Testis (tissue), 3 donors: ENCODE results near the gene NLRC4. TPM values are rescaled to one million over a fixed set of nuclear protein-coding genes. Genes with fewer than 3 reads are reported as not detected.

Source experiments
- DNase-seq: peaks from one replicate; pipeline ENCODE4 v3.0.0-alpha.2; 2019
- H3K27ac ChIP-seq, 2 donors: fragments of 200-600 bp; sonication (generic); one replicate each; pipeline ENCODE4 v1.5.1; 2019
- H3K27me3 ChIP-seq: fragments of 200-600 bp; sonication (generic); one replicate; pipeline ENCODE4 v1.5.1; 2019
- H3K36me3 ChIP-seq: fragments of 200-600 bp; sonication (generic); one replicate; pipeline ENCODE4 v1.5.1; 2017; ENCODE audit warnings: low read depth; ENCODE audit errors: missing control alignments
- H3K4me1 ChIP-seq: fragments of 200-600 bp; sonication (generic); one replicate; pipeline ENCODE4 v1.5.1; 2019
- H3K4me3 ChIP-seq, 2 donors: fragments of 200-600 bp; sonication (generic); one replicate each; pipeline ENCODE4 v1.5.1; 2017 to 2019
- H3K9me3 ChIP-seq: fragments of 200-600 bp; sonication (generic); one replicate; pipeline ENCODE4 v1.5.1; 2017
- POLR2A ChIP-seq: fragments of 450-650 bp; IDR thresholded peaks from one replicate; pipeline ENCODE4 v1.6.1; 2017; ENCODE audit warnings: antibody characterized with exemption, mild to moderate bottlenecking, moderate library complexity
- WGBS, 2 donors: methylation state at CpG; one replicate each; pipeline ENCODE4 v1.1.5; 2018; 5-methylcytosine and 5-hydroxymethylcytosine counted together
- intact Hi-C: fragments of 100-400 bp; cut with DNase I; formaldehyde crosslinking; loops from one replicate; pipeline ENCODE4 v1.15.1; 2023; ENCODE audit warnings: low total_unique reads
- polyA plus RNA-seq: library from polyadenylated mRNA; stranded (reverse); fragments of 350-450 nt; fragmentation: Illumina TruSeq; extraction: RNeasy Lipid Tissue Mini Kit (QIAGEN cat#74804); gene quantifications from one replicate; pipeline ENCODE4 v1.2.3, GENCODE V29; 2014; ENCODE audit warnings: low read depth, low replicate concordance; ENCODE audit not compliant: insufficient read depth
- small RNA-seq, 2 donors: library from RNA; depleted of rRNA; stranded (forward); fragments of <200 nt; gene quantifications; one replicate each; pipeline ENCODE3, GENCODE V24; 2016
- total RNA-seq, 2 donors: library from RNA; depleted of rRNA; stranded (reverse); fragments of >200 nt; gene quantifications; one replicate each; pipeline ENCODE4 v1.2.3, GENCODE V29; 2016
- TF ChIP-seq, protein P1 (sequence below), 3 experiments: fragments of 450-650 bp in 2 of 3; fragments of 200-600 bp in 1 of 3; sonication (generic) in 1 of 3; IDR thresholded peaks; one replicate each; pipeline ENCODE4 v1.5.1; 2016 to 2019; ENCODE audit warnings: antibody characterized with exemption in 3 of 3, mild to moderate bottlenecking in 2 of 3, moderate library complexity in 1 of 3

Gene NLRC4
- total and polyA plus RNA-seq, 3 donors from 2014 or later: 0.43 to 0.70 (median 0.63) TPM

GRCh38 chr2:32200814-32201213 lies 63.9 kb downstream of the NLRC4 start:
- intact Hi-C loops: no loop called here

GRCh38 chr2:32192418-32192817 lies 72.3 kb downstream of the NLRC4 start:
- H3K9me3 ChIP-seq: no peaks in the 10 kb centered on the region
- TF ChIP-seq, protein P1, sequence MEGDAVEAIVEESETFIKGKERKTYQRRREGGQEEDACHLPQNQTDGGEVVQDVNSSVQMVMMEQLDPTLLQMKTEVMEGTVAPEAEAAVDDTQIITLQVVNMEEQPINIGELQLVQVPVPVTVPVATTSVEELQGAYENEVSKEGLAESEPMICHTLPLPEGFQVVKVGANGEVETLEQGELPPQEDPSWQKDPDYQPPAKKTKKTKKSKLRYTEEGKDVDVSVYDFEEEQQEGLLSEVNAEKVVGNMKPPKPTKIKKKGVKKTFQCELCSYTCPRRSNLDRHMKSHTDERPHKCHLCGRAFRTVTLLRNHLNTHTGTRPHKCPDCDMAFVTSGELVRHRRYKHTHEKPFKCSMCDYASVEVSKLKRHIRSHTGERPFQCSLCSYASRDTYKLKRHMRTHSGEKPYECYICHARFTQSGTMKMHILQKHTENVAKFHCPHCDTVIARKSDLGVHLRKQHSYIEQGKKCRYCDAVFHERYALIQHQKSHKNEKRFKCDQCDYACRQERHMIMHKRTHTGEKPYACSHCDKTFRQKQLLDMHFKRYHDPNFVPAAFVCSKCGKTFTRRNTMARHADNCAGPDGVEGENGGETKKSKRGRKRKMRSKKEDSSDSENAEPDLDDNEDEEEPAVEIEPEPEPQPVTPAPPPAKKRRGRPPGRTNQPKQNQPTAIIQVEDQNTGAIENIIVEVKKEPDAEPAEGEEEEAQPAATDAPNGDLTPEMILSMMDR (IDR thresholded peaks at IDR 0.05): no peak
- TF ChIP-seq POLR2A: no peak
- DNase-seq: no peak
- H3K27me3 ChIP-seq: no peaks in the 10 kb centered on the region
- no peaks in the 10 kb centered on the region for H3K4me1 ChIP-seq
- intact Hi-C loops: no loop called here
- H3K36me3 ChIP-seq: no peaks in the 10 kb centered on the region
- no peak overlapping the region for H3K4me3 ChIP-seq
- H3K27ac ChIP-seq: no peak overlapping the region
- 86 to 100% methylated on average over 1 of the region's 1 CpG for WGBS, 2 donors

More at GRCh38 chr2:32200814-32201213, 63.9 kb downstream of the NLRC4 start:
- Histone ChIP-seq H3K27me3 (no peaks in the 10 kb centered on the region), H3K27ac (no peak overlapping the region), H3K36me3 (no peaks in the 10 kb centered on the region), H3K4me1 (no peaks in the 10 kb centered on the region), H3K4me3 (no peak overlapping the region), H3K9me3 (no peaks in the 10 kb centered on the region)
- 100% methylated on average over 1 of the region's 1 CpG for WGBS, 2 donors
- DNase-seq: no peak
- TF ChIP-seq POLR2A: no peak
- TF ChIP-seq, protein P1 (IDR thresholded peaks at IDR 0.05): no peak

DNA sequence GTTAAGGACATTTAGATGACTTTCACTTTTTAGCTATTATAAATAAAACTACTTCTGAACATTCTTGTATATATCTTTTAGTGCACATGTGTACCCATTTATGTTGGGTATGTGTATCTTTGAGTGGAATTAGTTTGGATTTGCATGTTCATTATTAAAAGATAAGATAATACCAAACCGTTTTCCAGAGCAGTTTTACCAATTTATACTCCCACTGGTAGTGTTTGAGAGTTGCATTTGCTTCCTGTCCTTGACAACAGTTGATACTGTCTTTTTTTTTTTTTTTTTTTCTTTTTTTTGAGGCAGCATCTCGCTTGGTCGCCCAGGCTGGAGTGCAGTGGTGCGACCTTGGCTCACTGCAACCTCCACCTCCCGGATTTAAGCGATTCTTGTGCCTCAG lies 75.7 kb downstream of the NLRC4 start:
- intact Hi-C loops: no loop called here
- Histone ChIP-seq H3K27me3 (no peaks in the 10 kb centered on the region), H3K27ac (no peak overlapping the region), H3K36me3 (no peaks in the 10 kb centered on the region), H3K4me1 (no peaks in the 10 kb centered on the region), H3K9me3 (no peaks in the 10 kb centered on the region), H3K4me3 (no peak overlapping the region)
- no peak for TF ChIP-seq POLR2A
- TF ChIP-seq, protein P1 (IDR thresholded peaks at IDR 0.05): no peak
- DNase-seq: no peak
- 51 to 56% methylated on average over 6 of the region's 6 CpGs for WGBS, 2 donors

- Histone ChIP-seq H3K36me3 (no peaks in the 10 kb centered on the region), H3K4me3 (no peak overlapping the region), H3K9me3 (no peaks in the 10 kb centered on the region), H3K27me3 (no peaks in the 10 kb centered on the region), H3K4me1 (no peaks in the 10 kb centered on the region), H3K27ac (no peak overlapping the region)
- WGBS, 2 donors: 87 to 95% methylated on average over 6 of the region's 6 CpGs
- no peak for DNase-seq
- TF ChIP-seq, protein P1 (IDR thresholded peaks at IDR 0.05): no peak
- no peak for TF ChIP-seq POLR2A
- intact Hi-C loops: no loop called here
Observed at GRCh38 chr2:32182667-32183066, 82.0 kb downstream of the NLRC4 start.

Small RNA genes lying within 50 kb of the gene (small RNA-seq; reads per million reads assigned to genes)
- gene RNU6-647P: 0 reads per million in 2 donors

Other genes starting within 250 kb of the NLRC4 start
- 10 to 100 TPM; 31.8 to 37.2 TPM for gene DPY30, start 225.1 kb downstream of the NLRC4 start, total RNA-seq
- gene DPY30, start 225.1 kb downstream of the NLRC4 start, polyA plus RNA-seq: 53.7 TPM
- gene SPAST, start 201.3 kb downstream of the NLRC4 start, total RNA-seq: 10 to 100 TPM; 28.3 to 34.2 TPM
- 18.4 TPM for gene SPAST, start 201.3 kb downstream of the NLRC4 start, polyA plus RNA-seq
- 10 to 100 TPM; 19.1 to 23.1 TPM for gene SLC30A6, start 99.0 kb downstream of the NLRC4 start, total RNA-seq
- 11.8 TPM for gene SLC30A6, start 99.0 kb downstream of the NLRC4 start, polyA plus RNA-seq
- 10 to 100 TPM; 13.9 to 16.0 TPM for gene YIPF4, start 13.0 kb upstream of the NLRC4 start, total RNA-seq
- gene YIPF4, start 13.0 kb upstream of the NLRC4 start, polyA plus RNA-seq: 41.2 TPM
- 100 to 1,000 TPM; 177 to 182 TPM for gene BIRC6, start 92.1 kb upstream of the NLRC4 start, total RNA-seq
- 48.9 TPM for gene BIRC6, start 92.1 kb upstream of the NLRC4 start, polyA plus RNA-seq